WTC11 (cell line): ENCODE data around the gene AKT1. TPM values are rescaled to one million over a fixed set of nuclear protein-coding genes. Genes with fewer than 3 reads are reported as not detected.

ENCODE experiments used
- ATAC-seq: fragments of 200-7000 bp; cut with Tn5 transposase; 2 replicates; pipeline ENCODE4 v1.10.0; 2021; ENCODE audit warnings: mild to moderate bottlenecking, moderate library complexity
- CTCF ChIA-PET: fragments of 300-600 bp; sonication (Branson Sonifier 250); formaldehyde crosslinking; loops from one replicate; lab custom pipeline; 2021; ENCODE audit warnings: antibody characterized with exemption; lab: Charles Lee
- POLR2A ChIA-PET: fragments of 350-600 bp; sonication (Branson Sonifier 250); formaldehyde crosslinking; loops from one replicate; lab custom pipeline; 2021; ENCODE audit warnings: antibody characterized with exemption; lab: Charles Lee
- DNase-seq: peaks from one replicate; pipeline ENCODE4 v3.0.0; 2021; ENCODE audit warnings: low spot score
- H3K27ac Mint-ChIP-seq: 2 replicates; pipeline ENCODE4 v1.8.0; 2021; ENCODE audit warnings: mixed read lengths
- H3K27me3 Mint-ChIP-seq: 2 replicates; pipeline ENCODE4 v1.8.0; 2021; ENCODE audit warnings: low read depth, mild to moderate bottlenecking, moderate library complexity, mixed read lengths
- H3K36me3 Mint-ChIP-seq: 2 replicates; pipeline ENCODE4 v1.8.0; 2021; ENCODE audit warnings: mixed read lengths
- H3K4me1 Mint-ChIP-seq: 2 replicates; pipeline ENCODE4 v1.8.0; 2022; ENCODE audit warnings: mixed read lengths
- H3K4me3 Mint-ChIP-seq: 2 replicates; pipeline ENCODE4 v1.8.0; 2021; ENCODE audit warnings: mild to moderate bottlenecking, moderate library complexity, mixed read lengths
- H3K9me3 Mint-ChIP-seq: 2 replicates; pipeline ENCODE4 v1.8.0; 2021; ENCODE audit warnings: mixed read lengths
- CREB1 ChIP-seq: sonication (generic); formaldehyde crosslinking; IDR thresholded peaks from 2 replicates; pipeline ENCODE4 v1.8.0; 2023; ENCODE audit warnings: mild to moderate bottlenecking, missing genetic modification reagents
- EMX1 ChIP-seq: fragments of 250-450 bp; sonication (Bioruptor Pico); IDR thresholded peaks from 2 replicates; pipeline ENCODE4 v1.8.0; 2021; ENCODE audit warnings: mild to moderate bottlenecking
- ETV6 ChIP-seq: sonication (generic); formaldehyde crosslinking; IDR thresholded peaks from 2 replicates; pipeline ENCODE4 v1.8.1; 2022; ENCODE audit warnings: mild to moderate bottlenecking, missing genetic modification reagents
- HMGA2 ChIP-seq: fragments of 250-450 bp; sonication (Bioruptor Pico); IDR thresholded peaks from 2 replicates; pipeline ENCODE4 v1.4.0; 2021; ENCODE audit warnings: mild to moderate bottlenecking, moderate library complexity
- NFATC4 ChIP-seq: fragments of 250-450 bp; sonication (Bioruptor Pico); IDR thresholded peaks from 2 replicates; pipeline ENCODE4 v1.9.0; 2021; ENCODE audit warnings: mild to moderate bottlenecking
- NR1H2 ChIP-seq: sonication (generic); formaldehyde crosslinking; IDR thresholded peaks from 2 replicates; pipeline ENCODE4 v1.9.0; 2021; ENCODE audit warnings: mild to moderate bottlenecking, moderate library complexity, missing genetic modification reagents
- NR2C2 ChIP-seq: sonication (generic); formaldehyde crosslinking; IDR thresholded peaks from 2 replicates; pipeline ENCODE4 v1.8.0; 2022; ENCODE audit warnings: mild to moderate bottlenecking, missing genetic modification reagents
- SP1 ChIP-seq: sonication (generic); formaldehyde crosslinking; conservative IDR thresholded peaks from 2 replicates; pipeline ENCODE4 v1.8.1; 2022; ENCODE audit warnings: missing genetic modification reagents
- TEAD4 ChIP-seq: sonication (generic); formaldehyde crosslinking; IDR thresholded peaks from 2 replicates; pipeline ENCODE4 v1.8.0; 2022; ENCODE audit warnings: mild to moderate bottlenecking, missing genetic modification reagents
- ZNF138 ChIP-seq: sonication (generic); formaldehyde crosslinking; conservative IDR thresholded peaks from 2 replicates; pipeline ENCODE4 v1.8.1; 2022; ENCODE audit warnings: mild to moderate bottlenecking, moderate library complexity, missing genetic modification reagents
- ZNF232 ChIP-seq: sonication (generic); formaldehyde crosslinking; IDR thresholded peaks from 2 replicates; pipeline ENCODE4 v1.8.0; 2022; ENCODE audit warnings: mild to moderate bottlenecking, missing genetic modification reagents
- ZNF317 ChIP-seq: sonication (generic); formaldehyde crosslinking; IDR thresholded peaks from 2 replicates; pipeline ENCODE4 v1.8.1; 2023; ENCODE audit warnings: low read depth, mild to moderate bottlenecking, moderate library complexity, missing genetic modification reagents, borderline replicate concordance
- ZNF396 ChIP-seq: fragments of 250-450 bp; sonication (Bioruptor Pico); IDR thresholded peaks from 2 replicates; pipeline ENCODE4 v1.8.0; 2021; ENCODE audit warnings: mild to moderate bottlenecking, moderate library complexity, borderline replicate concordance
- total RNA-seq: library from RNA; stranded (reverse); gene quantifications from 3 replicates; pipeline ENCODE4 v1.2.3, GENCODE V29; 2021
- TF ChIP-seq, protein P1 (sequence below): fragments of 250-450 bp; sonication (Bioruptor Pico); IDR thresholded peaks from 2 replicates; pipeline ENCODE4 v1.9.0; 2021; ENCODE audit warnings: mild to moderate bottlenecking
- TF ChIP-seq, protein P2 (sequence below): sonication (generic); formaldehyde crosslinking; IDR thresholded peaks from 2 replicates; pipeline ENCODE4 v1.8.0; 2022; ENCODE audit warnings: mild to moderate bottlenecking, missing genetic modification reagents
- TF ChIP-seq, protein P3 (sequence below): sonication (generic); formaldehyde crosslinking; IDR thresholded peaks from 2 replicates; pipeline ENCODE4 v1.8.1; 2022; ENCODE audit warnings: missing genetic modification reagents, borderline replicate concordance
- TF ChIP-seq, protein P4 (sequence below): fragments of 250-450 bp; sonication (Bioruptor Pico); IDR thresholded peaks from 2 replicates; pipeline ENCODE4 v2.1.2; 2022; ENCODE audit warnings: mild to moderate bottlenecking, moderate library complexity
- TF ChIP-seq, protein P5 (sequence below): fragments of 250-450 bp; sonication (Bioruptor Pico); IDR thresholded peaks from 2 replicates; pipeline ENCODE4 v1.9.0; 2021; ENCODE audit warnings: moderate library complexity, mild to moderate bottlenecking, inconsistent platforms, borderline replicate concordance
- TF ChIP-seq, protein P6 (sequence below): sonication (generic); formaldehyde crosslinking; IDR thresholded peaks from 2 replicates; pipeline ENCODE4 v1.8.0; 2023; ENCODE audit warnings: missing genetic modification reagents
- TF ChIP-seq, protein P7 (sequence below): sonication (generic); formaldehyde crosslinking; IDR thresholded peaks from 2 replicates; pipeline ENCODE4 v1.8.1; 2022; ENCODE audit warnings: low read depth, missing genetic modification reagents, borderline replicate concordance

The AKT1 gene
- total RNA-seq, 1 experiment from 2014 or later = 121 TPM

DNA sequence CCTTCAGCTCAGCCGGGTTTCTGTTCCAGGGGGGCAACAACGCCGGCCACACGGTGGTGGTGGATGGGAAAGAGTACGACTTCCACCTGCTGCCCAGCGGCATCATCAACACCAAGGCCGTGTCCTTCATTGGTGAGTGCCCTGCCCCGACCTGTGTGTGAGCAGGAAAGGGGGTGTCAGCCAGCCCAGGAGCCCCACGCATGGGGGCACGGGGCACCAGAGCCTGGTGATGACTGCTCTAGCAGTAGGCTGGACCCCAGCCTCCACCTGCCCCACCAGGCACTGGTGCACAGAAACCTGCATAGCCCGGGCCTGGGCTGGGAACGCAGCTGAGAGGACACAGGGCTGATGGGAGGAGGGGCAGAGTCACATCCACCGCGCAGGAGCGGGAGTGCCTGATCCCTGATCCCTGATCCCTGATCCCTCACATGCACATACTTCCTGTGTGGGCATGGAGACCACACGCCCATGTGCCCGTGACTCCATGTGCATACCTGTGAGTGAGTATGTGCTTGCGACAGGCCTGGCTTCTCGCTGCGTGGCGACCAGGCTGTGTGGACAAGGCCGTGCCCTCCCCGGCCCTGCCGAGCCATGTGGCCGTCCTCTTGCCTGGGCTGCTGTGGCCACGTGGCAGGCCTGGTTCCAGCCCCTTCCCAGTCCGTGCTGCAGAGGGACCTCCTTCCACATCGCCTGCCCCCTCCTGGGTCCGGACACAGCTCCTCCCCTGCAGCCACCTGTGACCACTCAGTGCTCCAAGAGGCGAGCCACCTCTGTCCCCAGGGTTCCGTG lies 60.4 kb downstream of the AKT1 start:
- Mint-ChIP-seq H3K4me1 (no peaks in the 10 kb centered on the region), H3K27me3 (no peaks in the 10 kb centered on the region), H3K36me3 (peaks cover 2% of the 10 kb centered on the region; the same call in 1 of the 2 replicates), H3K4me3 (no peak overlapping the region), H3K9me3 (no peaks in the 10 kb centered on the region), H3K27ac (peak overlapping the region; percentile 67; the same call in 1 of the 2 replicates)
- no peak for TF ChIP-seq SP1 (CRISPR knock-in tag)
- TF ChIP-seq, protein P1, sequence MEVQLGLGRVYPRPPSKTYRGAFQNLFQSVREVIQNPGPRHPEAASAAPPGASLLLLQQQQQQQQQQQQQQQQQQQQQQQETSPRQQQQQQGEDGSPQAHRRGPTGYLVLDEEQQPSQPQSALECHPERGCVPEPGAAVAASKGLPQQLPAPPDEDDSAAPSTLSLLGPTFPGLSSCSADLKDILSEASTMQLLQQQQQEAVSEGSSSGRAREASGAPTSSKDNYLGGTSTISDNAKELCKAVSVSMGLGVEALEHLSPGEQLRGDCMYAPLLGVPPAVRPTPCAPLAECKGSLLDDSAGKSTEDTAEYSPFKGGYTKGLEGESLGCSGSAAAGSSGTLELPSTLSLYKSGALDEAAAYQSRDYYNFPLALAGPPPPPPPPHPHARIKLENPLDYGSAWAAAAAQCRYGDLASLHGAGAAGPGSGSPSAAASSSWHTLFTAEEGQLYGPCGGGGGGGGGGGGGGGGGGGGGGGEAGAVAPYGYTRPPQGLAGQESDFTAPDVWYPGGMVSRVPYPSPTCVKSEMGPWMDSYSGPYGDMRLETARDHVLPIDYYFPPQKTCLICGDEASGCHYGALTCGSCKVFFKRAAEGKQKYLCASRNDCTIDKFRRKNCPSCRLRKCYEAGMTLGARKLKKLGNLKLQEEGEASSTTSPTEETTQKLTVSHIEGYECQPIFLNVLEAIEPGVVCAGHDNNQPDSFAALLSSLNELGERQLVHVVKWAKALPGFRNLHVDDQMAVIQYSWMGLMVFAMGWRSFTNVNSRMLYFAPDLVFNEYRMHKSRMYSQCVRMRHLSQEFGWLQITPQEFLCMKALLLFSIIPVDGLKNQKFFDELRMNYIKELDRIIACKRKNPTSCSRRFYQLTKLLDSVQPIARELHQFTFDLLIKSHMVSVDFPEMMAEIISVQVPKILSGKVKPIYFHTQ (CRISPR knock-in tag) = no peak
- no peak for TF ChIP-seq NR2C2 (CRISPR knock-in tag)
- TF ChIP-seq, protein P2, sequence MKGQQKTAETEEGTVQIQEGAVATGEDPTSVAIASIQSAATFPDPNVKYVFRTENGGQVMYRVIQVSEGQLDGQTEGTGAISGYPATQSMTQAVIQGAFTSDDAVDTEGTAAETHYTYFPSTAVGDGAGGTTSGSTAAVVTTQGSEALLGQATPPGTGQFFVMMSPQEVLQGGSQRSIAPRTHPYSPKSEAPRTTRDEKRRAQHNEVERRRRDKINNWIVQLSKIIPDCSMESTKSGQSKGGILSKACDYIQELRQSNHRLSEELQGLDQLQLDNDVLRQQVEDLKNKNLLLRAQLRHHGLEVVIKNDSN = no peak
- no peak for TF ChIP-seq ETV6 (CRISPR knock-in tag)
- TF ChIP-seq NR1H2 (CRISPR knock-in tag) = no peak
- no peak for TF ChIP-seq ZNF232 (CRISPR knock-in tag)
- no peak for TF ChIP-seq TEAD4 (CRISPR knock-in tag)
- TF ChIP-seq, protein P3, sequence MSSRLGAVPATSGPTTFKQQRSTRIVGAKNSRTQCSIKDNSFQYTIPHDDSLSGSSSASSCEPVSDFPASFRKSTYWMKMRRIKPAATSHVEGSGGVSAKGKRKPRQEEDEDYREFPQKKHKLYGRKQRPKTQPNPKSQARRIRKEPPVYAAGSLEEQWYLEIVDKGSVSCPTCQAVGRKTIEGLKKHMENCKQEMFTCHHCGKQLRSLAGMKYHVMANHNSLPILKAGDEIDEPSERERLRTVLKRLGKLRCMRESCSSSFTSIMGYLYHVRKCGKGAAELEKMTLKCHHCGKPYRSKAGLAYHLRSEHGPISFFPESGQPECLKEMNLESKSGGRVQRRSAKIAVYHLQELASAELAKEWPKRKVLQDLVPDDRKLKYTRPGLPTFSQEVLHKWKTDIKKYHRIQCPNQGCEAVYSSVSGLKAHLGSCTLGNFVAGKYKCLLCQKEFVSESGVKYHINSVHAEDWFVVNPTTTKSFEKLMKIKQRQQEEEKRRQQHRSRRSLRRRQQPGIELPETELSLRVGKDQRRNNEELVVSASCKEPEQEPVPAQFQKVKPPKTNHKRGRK = no peak
- TF ChIP-seq, protein P4, sequence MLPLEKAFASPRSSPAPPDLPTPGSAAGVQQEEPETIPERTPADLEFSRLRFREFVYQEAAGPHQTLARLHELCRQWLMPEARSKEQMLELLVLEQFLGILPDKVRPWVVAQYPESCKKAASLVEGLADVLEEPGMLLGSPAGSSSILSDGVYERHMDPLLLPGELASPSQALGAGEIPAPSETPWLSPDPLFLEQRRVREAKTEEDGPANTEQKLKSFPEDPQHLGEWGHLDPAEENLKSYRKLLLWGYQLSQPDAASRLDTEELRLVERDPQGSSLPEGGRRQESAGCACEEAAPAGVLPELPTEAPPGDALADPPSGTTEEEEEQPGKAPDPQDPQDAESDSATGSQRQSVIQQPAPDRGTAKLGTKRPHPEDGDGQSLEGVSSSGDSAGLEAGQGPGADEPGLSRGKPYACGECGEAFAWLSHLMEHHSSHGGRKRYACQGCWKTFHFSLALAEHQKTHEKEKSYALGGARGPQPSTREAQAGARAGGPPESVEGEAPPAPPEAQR = no peak
- TF ChIP-seq CREB1 (CRISPR knock-in tag) = no peak
- no peak for TF ChIP-seq ZNF138 (CRISPR knock-in tag)
- TF ChIP-seq, protein P5, sequence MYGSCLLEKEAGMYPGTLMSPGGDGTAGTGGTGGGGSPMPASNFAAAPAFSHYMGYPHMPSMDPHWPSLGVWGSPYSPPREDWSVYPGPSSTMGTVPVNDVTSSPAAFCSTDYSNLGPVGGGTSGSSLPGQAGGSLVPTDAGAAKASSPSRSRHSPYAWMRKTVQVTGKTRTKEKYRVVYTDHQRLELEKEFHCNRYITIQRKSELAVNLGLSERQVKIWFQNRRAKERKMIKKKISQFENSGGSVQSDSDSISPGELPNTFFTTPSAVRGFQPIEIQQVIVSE (CRISPR knock-in tag) = no peak
- no peak for TF ChIP-seq EMX1 (CRISPR knock-in tag)
- no peak for TF ChIP-seq NFATC4
- TF ChIP-seq ZNF317 (CRISPR knock-in tag) = no peak
- TF ChIP-seq, protein P6, sequence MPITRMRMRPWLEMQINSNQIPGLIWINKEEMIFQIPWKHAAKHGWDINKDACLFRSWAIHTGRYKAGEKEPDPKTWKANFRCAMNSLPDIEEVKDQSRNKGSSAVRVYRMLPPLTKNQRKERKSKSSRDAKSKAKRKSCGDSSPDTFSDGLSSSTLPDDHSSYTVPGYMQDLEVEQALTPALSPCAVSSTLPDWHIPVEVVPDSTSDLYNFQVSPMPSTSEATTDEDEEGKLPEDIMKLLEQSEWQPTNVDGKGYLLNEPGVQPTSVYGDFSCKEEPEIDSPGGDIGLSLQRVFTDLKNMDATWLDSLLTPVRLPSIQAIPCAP (CRISPR knock-in tag) = no peak
- TF ChIP-seq HMGA2 (CRISPR knock-in tag) = no peak
- TF ChIP-seq, protein P7, sequence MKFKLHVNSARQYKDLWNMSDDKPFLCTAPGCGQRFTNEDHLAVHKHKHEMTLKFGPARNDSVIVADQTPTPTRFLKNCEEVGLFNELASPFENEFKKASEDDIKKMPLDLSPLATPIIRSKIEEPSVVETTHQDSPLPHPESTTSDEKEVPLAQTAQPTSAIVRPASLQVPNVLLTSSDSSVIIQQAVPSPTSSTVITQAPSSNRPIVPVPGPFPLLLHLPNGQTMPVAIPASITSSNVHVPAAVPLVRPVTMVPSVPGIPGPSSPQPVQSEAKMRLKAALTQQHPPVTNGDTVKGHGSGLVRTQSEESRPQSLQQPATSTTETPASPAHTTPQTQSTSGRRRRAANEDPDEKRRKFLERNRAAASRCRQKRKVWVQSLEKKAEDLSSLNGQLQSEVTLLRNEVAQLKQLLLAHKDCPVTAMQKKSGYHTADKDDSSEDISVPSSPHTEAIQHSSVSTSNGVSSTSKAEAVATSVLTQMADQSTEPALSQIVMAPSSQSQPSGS = no peak
- no peak for TF ChIP-seq ZNF396 (CRISPR knock-in tag)
- CTCF ChIA-PET = interaction anchor here (0.6 to 1.4 kb wide), 2 partner anchors 90 to 95 kb away, joined by 3 to 4 read pairs; no protein-coding TSS in a partner anchor
- POLR2A ChIA-PET = no interaction called here
- no peak for DNase-seq
- ATAC-seq = no peak
